ENCODE measurements around the gene POMZP3.
A peak's percentile ranks its signal among the peaks of the same experiment; 100 is the strongest.
"Not testable (repeated sequence)": the region's sequence is repeated elsewhere in the genome, so short reads cannot be mapped to it uniquely, and the experiment has no call there.

Gene POMZP3

GRCh38 chr7:76626989-76627642 is at the start of gene POMZP3:
Gene POMZP3 (minus strand): TSS chr7:76627279. CDS start chr7:76626064, 1,215 bp downstream.
- peak; percentile 16 for DNase-seq (ENCODE audit: low read depth)

GRCh38 chr7:76675783-76676182 is 48.7 kb upstream of the POMZP3 start:
- DNase-seq (ENCODE audit: low read depth) = not testable (repeated sequence)

GRCh38 chr7:76673346-76673745 is 46.3 kb upstream of the POMZP3 start:
- DNase-seq (ENCODE audit: low read depth) = not testable (repeated sequence)

GRCh38 chr7:76659212-76659611 is 32.1 kb upstream of the POMZP3 start:
- DNase-seq (ENCODE audit: low read depth) = not testable (repeated sequence)

- not testable (repeated sequence) for DNase-seq (ENCODE audit: low read depth)
Observed at GRCh38 chr7:76656425-76656824, 29.3 kb upstream of the POMZP3 start.

- DNase-seq (ENCODE audit: low read depth) = not testable (repeated sequence)
Observed at GRCh38 chr7:76642620-76643019, 15.5 kb upstream of the POMZP3 start.

- DNase-seq (ENCODE audit: low read depth) = not testable (repeated sequence)
Observed at GRCh38 chr7:76637061-76637691, 10.1 kb upstream of the POMZP3 start.

- not testable (repeated sequence) for DNase-seq (ENCODE audit: low read depth)
Observed at GRCh38 chr7:76626581-76626980, 498 bp downstream of the POMZP3 start.

GRCh38 chr7:76619439-76620190 is 7.5 kb downstream of the POMZP3 start:
- DNase-seq (ENCODE audit: low read depth) = not testable (repeated sequence)

- DNase-seq (ENCODE audit: low read depth) = not testable (repeated sequence)
Observed at GRCh38 chr7:76613783-76614182, 13.3 kb downstream of the POMZP3 start.

- not testable (repeated sequence) for DNase-seq (ENCODE audit: low read depth)
Observed at GRCh38 chr7:76612232-76612631, 14.8 kb downstream of the POMZP3 start.

GRCh38 chr7:76609864-76610263 is 17.2 kb downstream of the POMZP3 start:
- not testable (repeated sequence) for DNase-seq (ENCODE audit: low read depth)

- not testable (repeated sequence) for DNase-seq (ENCODE audit: low read depth)
Observed at GRCh38 chr7:76608469-76608868, 18.6 kb downstream of the POMZP3 start.

- not testable (repeated sequence) for DNase-seq (ENCODE audit: low read depth)
Observed at GRCh38 chr7:76606027-76606426, 21.1 kb downstream of the POMZP3 start.

- not testable (repeated sequence) for DNase-seq (ENCODE audit: low read depth)
Observed at GRCh38 chr7:76600650-76601049, 26.4 kb downstream of the POMZP3 start.

- DNase-seq (ENCODE audit: low read depth) = not testable (repeated sequence)
Observed at GRCh38 chr7:76600116-76600482, 27.0 kb downstream of the POMZP3 start.

GRCh38 chr7:76598590-76599264 is 28.4 kb downstream of the POMZP3 start:
- not testable (repeated sequence) for DNase-seq (ENCODE audit: low read depth)

GRCh38 chr7:76597288-76597687 is 29.8 kb downstream of the POMZP3 start:
- not testable (repeated sequence) for DNase-seq (ENCODE audit: low read depth)

- not testable (repeated sequence) for DNase-seq (ENCODE audit: low read depth)
Observed at GRCh38 chr7:76592694-76593093, 34.4 kb downstream of the POMZP3 start.

GRCh38 chr7:76591602-76592304 is 35.3 kb downstream of the POMZP3 start:
- not testable (repeated sequence) for DNase-seq (ENCODE audit: low read depth)

- not testable (repeated sequence) for DNase-seq (ENCODE audit: low read depth)
Observed at GRCh38 chr7:76591033-76591432, 36.0 kb downstream of the POMZP3 start.
